Neural cell (in vitro differentiated cells): ENCODE data around the gene P2RY8. TPM values are rescaled to one million over a fixed set of nuclear protein-coding genes. Genes with fewer than 3 reads are reported as not detected.

ENCODE experiments used
- H2AFZ ChIP-seq: fragments of 200-600, 300-800 bp; sonication (generic), shearing (Covaris generic); 2 replicates; pipeline ENCODE4 v1.6.0; 2014; ENCODE audit warnings: low read depth, mild to moderate bottlenecking, antibody characterized with exemption, low read length, moderate library complexity
- H3F3A ChIP-seq: fragments of 200-600 bp; shearing (Covaris generic); 2 replicates; pipeline ENCODE4 v1.6.1; 2016; ENCODE audit warnings: mild to moderate bottlenecking, moderate library complexity, mixed read lengths, antibody characterized with exemption, low read length; ENCODE audit not compliant: insufficient read depth, poor library complexity, severe bottlenecking
- H3K27ac ChIP-seq: fragments of 200-600, 300-800 bp; sonication (generic), shearing (Covaris generic); 2 replicates; pipeline ENCODE4 v1.5.1; 2014; ENCODE audit warnings: mild to moderate bottlenecking, low read length, moderate library complexity
- H3K27me3 ChIP-seq: fragments of 300-800, 200-600 bp; sonication (generic), shearing (Covaris generic); 2 replicates; pipeline ENCODE4 v1.6.0; 2014; ENCODE audit warnings: mild to moderate bottlenecking, low read depth, low read length, moderate library complexity; ENCODE audit not compliant: insufficient read depth
- H3K36me3 ChIP-seq: fragments of 300-800, 200-600 bp; sonication (generic), shearing (Covaris generic); 2 replicates; pipeline ENCODE4 v1.5.1; 2014; ENCODE audit warnings: mild to moderate bottlenecking, antibody characterized with exemption, low read length, moderate library complexity; ENCODE audit not compliant: insufficient read depth
- H3K4me2 ChIP-seq: fragments of 300-800, 200-600 bp; sonication (generic), shearing (Covaris generic); 2 replicates; pipeline ENCODE4 v1.6.0; 2014; ENCODE audit warnings: mild to moderate bottlenecking, low read length
- H3K4me3 ChIP-seq: fragments of 300-800, 200-600 bp; sonication (generic), shearing (Covaris generic); 2 replicates; pipeline ENCODE4 v1.5.1; 2014; ENCODE audit warnings: mild to moderate bottlenecking, low read length, moderate library complexity
- H3K79me2 ChIP-seq: fragments of 200-600 bp; shearing (Covaris generic); replicated peaks from 2 replicates; pipeline ENCODE4 v1.6.0; 2014; ENCODE audit warnings: mild to moderate bottlenecking, low read length, moderate library complexity; ENCODE audit not compliant: insufficient read depth
- H3K9ac ChIP-seq: fragments of 300-800, 200-600 bp; sonication (generic), shearing (Covaris generic); 2 replicates; pipeline ENCODE4 v1.6.1; 2016; ENCODE audit warnings: mild to moderate bottlenecking, low read length, mixed read lengths
- H3K9me2 ChIP-seq: fragments of 200-600 bp; shearing (Covaris generic); 2 replicates; pipeline ENCODE4 v1.6.1; 2016; ENCODE audit warnings: mild to moderate bottlenecking, low read length, mixed read lengths; ENCODE audit not compliant: insufficient read depth
- H3K9me3 ChIP-seq: fragments of 200-600, 300-800 bp; sonication (generic), shearing (Covaris generic); 2 replicates; pipeline ENCODE4 v1.6.1; 2016; ENCODE audit warnings: mild to moderate bottlenecking, mixed run types, low read length, moderate library complexity, mixed read lengths
- H4K20me1 ChIP-seq: fragments of 200-600 bp; shearing (Covaris generic); 2 replicates; pipeline ENCODE4 v1.6.1; 2016; ENCODE audit warnings: mild to moderate bottlenecking, mixed run types; ENCODE audit not compliant: insufficient read depth
- EP300 ChIP-seq: fragments of 450-650 bp; conservative IDR thresholded peaks from 2 replicates; pipeline ENCODE4 v1.6.1; 2014; ENCODE audit warnings: antibody characterized with exemption, mild to moderate bottlenecking, moderate library complexity; ENCODE audit not compliant: poor library complexity, severe bottlenecking
- EZH2 ChIP-seq: fragments of 200-600, 300-800 bp; shearing (Covaris generic), sonication (generic); IDR thresholded peaks from 2 replicates; pipeline ENCODE4 v1.6.1; 2014; ENCODE audit warnings: antibody characterized with exemption, low read length, borderline replicate concordance, mild to moderate bottlenecking; ENCODE audit not compliant: insufficient read depth, poor library complexity, severe bottlenecking
- MXI1 ChIP-seq: fragments of 450-650 bp; conservative IDR thresholded peaks from 2 replicates; pipeline ENCODE4 v1.6.1; 2014; ENCODE audit warnings: antibody characterized with exemption, mild to moderate bottlenecking; ENCODE audit not compliant: poor library complexity, severe bottlenecking
- POLR2AphosphoS5 ChIP-seq: IDR thresholded peaks from 2 replicates; pipeline ENCODE4 v1.6.1; 2012
- RAD21 ChIP-seq: fragments of 450-650 bp; conservative IDR thresholded peaks from 2 replicates; pipeline ENCODE4 v1.6.1; 2014; ENCODE audit warnings: antibody characterized with exemption, mild to moderate bottlenecking, moderate library complexity
- SMC3 ChIP-seq: fragments of 450-650 bp; conservative IDR thresholded peaks from 2 replicates; pipeline ENCODE4 v1.6.1; 2014; ENCODE audit warnings: antibody characterized with exemption, mild to moderate bottlenecking, moderate library complexity; ENCODE audit not compliant: poor library complexity
- TAF1 ChIP-seq: IDR thresholded peaks from 2 replicates; pipeline ENCODE4 v1.6.1; 2012; ENCODE audit warnings: low read depth
- polyA plus RNA-seq: library from polyadenylated mRNA; depleted of rRNA; stranded (reverse); fragments of >200 nt; gene quantifications from 2 replicates; pipeline ENCODE4 v1.2.3, GENCODE V29; 2014
- TF ChIP-seq, protein P1 (sequence below): fragments of 450-650 bp; IDR thresholded peaks from 2 replicates; pipeline ENCODE4 v1.5.1; 2014; ENCODE audit warnings: antibody characterized with exemption, mild to moderate bottlenecking, moderate library complexity; ENCODE audit not compliant: poor library complexity, severe bottlenecking
- TF ChIP-seq, protein P2 (sequence below): IDR thresholded peaks from 2 replicates; pipeline ENCODE4 v1.6.1; 2012; ENCODE audit warnings: borderline replicate concordance

The P2RY8 gene
- polyA plus RNA-seq, 1 donor from 2014 or later, result not detected

DNA sequence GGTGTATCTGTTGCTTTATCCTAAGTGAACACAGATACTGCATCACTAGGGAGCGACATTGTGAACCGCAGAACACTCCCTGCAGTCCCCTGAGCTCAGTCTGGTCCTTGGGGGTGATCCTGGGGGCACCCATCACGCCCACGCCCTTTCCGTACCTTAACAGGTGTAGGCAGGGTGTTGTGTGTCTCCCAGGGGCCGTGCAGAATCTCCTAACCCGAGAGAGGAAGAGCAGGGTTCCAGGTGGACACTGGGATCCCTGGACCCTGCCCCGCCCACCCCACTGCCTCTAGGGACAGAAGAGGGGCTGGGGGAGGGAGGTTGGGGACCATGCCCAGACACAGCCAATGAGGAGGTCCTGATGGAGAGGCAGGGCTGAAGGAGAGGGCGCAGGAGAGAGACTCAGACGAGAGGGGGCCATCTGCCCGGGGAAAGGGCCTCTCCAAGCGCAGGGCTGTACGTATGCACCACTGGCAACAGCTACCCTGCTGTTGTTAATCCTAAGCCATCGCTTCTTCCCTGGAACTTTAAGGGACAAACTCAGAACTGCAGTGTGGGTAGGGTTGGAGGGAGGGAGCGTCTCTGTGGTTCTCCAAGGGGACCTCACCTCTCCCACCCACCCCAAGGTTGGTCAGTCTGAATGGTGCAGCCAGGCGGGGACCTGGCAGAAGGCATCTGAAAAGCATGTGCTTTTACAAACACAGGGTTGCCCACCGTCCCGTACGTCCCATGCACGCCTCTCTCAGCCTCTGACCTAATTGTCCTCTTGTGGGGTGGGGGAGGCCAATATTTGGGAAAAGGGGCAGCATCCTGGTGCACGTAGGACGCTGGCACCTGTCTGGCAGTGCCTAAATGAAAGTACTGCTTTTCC lies 2.5 kb downstream of the P2RY8 start:
- H4K20me1 ChIP-seq, result no peaks in the 10 kb centered on the region
- H2AFZ ChIP-seq, result no peak overlapping the region
- no peak overlapping the region for H3K4me2 ChIP-seq
- H3K9me3 ChIP-seq, result no peaks in the 10 kb centered on the region
- H3K4me3 ChIP-seq, result no peak overlapping the region
- H3K9ac ChIP-seq, result no peak overlapping the region
- H3K36me3 ChIP-seq, result no peaks in the 10 kb centered on the region
- no peak overlapping the region for H3K27ac ChIP-seq
- TF ChIP-seq MXI1 (no peak), TAF1 (no peak), SMC3 (no peak), EZH2 (no peak), POLR2AphosphoS5 (no peak), RAD21 (no peak), EP300 (no peak)
- TF ChIP-seq, protein P1, sequence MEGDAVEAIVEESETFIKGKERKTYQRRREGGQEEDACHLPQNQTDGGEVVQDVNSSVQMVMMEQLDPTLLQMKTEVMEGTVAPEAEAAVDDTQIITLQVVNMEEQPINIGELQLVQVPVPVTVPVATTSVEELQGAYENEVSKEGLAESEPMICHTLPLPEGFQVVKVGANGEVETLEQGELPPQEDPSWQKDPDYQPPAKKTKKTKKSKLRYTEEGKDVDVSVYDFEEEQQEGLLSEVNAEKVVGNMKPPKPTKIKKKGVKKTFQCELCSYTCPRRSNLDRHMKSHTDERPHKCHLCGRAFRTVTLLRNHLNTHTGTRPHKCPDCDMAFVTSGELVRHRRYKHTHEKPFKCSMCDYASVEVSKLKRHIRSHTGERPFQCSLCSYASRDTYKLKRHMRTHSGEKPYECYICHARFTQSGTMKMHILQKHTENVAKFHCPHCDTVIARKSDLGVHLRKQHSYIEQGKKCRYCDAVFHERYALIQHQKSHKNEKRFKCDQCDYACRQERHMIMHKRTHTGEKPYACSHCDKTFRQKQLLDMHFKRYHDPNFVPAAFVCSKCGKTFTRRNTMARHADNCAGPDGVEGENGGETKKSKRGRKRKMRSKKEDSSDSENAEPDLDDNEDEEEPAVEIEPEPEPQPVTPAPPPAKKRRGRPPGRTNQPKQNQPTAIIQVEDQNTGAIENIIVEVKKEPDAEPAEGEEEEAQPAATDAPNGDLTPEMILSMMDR, result no peak
- TF ChIP-seq, protein P2, sequence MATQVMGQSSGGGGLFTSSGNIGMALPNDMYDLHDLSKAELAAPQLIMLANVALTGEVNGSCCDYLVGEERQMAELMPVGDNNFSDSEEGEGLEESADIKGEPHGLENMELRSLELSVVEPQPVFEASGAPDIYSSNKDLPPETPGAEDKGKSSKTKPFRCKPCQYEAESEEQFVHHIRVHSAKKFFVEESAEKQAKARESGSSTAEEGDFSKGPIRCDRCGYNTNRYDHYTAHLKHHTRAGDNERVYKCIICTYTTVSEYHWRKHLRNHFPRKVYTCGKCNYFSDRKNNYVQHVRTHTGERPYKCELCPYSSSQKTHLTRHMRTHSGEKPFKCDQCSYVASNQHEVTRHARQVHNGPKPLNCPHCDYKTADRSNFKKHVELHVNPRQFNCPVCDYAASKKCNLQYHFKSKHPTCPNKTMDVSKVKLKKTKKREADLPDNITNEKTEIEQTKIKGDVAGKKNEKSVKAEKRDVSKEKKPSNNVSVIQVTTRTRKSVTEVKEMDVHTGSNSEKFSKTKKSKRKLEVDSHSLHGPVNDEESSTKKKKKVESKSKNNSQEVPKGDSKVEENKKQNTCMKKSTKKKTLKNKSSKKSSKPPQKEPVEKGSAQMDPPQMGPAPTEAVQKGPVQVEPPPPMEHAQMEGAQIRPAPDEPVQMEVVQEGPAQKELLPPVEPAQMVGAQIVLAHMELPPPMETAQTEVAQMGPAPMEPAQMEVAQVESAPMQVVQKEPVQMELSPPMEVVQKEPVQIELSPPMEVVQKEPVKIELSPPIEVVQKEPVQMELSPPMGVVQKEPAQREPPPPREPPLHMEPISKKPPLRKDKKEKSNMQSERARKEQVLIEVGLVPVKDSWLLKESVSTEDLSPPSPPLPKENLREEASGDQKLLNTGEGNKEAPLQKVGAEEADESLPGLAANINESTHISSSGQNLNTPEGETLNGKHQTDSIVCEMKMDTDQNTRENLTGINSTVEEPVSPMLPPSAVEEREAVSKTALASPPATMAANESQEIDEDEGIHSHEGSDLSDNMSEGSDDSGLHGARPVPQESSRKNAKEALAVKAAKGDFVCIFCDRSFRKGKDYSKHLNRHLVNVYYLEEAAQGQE, result no peak
- no peaks in the 10 kb centered on the region for H3K9me2 ChIP-seq
- H3F3A ChIP-seq, result no peaks in the 10 kb centered on the region
- H3K27me3 ChIP-seq, result no peaks in the 10 kb centered on the region
- no peaks in the 10 kb centered on the region for H3K79me2 ChIP-seq

GRCh38 chrX:1533058-1533457 lies 3.9 kb downstream of the P2RY8 start:
- Histone ChIP-seq H3K9ac (no peak overlapping the region), H3K79me2 (no peaks in the 10 kb centered on the region), H3F3A (no peaks in the 10 kb centered on the region), H3K4me2 (no peak overlapping the region), H3K4me3 (no peak overlapping the region), H3K9me3 (no peaks in the 10 kb centered on the region), H2AFZ (no peak overlapping the region), H3K36me3 (no peaks in the 10 kb centered on the region), H3K27ac (no peak overlapping the region), H4K20me1 (no peaks in the 10 kb centered on the region), H3K27me3 (no peaks in the 10 kb centered on the region), H3K9me2 (no peaks in the 10 kb centered on the region)
- TF ChIP-seq SMC3 (no peak), TAF1 (no peak), MXI1 (no peak), EP300 (no peak)
